HG02852 (cell line): ENCODE data around the gene ADCY7.

ENCODE experiments used
- ATAC-seq: cut with Tn5 transposase; IDR thresholded peaks from one replicate; pipeline ENCODE4 v1.9.1; 2021; ENCODE audit warnings: mild to moderate bottlenecking, moderate library complexity; ENCODE audit not compliant: unreplicated experiment

ADCY7 gene

GRCh38 chr16:50265716-50266336 is 525 bp upstream of the ADCY7 start:
- no peak for ATAC-seq

GRCh38 chr16:50267151-50267631 is 840 bp downstream of the ADCY7 start:
- ATAC-seq = no peak

- no peak for ATAC-seq
Measured at GRCh38 chr16:50267651-50268050, 1.3 kb downstream of the ADCY7 start.

GRCh38 chr16:50268352-50268751 is 2.0 kb downstream of the ADCY7 start:
- ATAC-seq = no peak

GRCh38 chr16:50269061-50269705 is 2.8 kb downstream of the ADCY7 start:
- no peak for ATAC-seq

- no peak for ATAC-seq
Measured at GRCh38 chr16:50269769-50270509, 3.6 kb downstream of the ADCY7 start.

GRCh38 chr16:50270510-50271147 is 4.3 kb downstream of the ADCY7 start:
- no peak for ATAC-seq

GRCh38 chr16:50271148-50272041 is 5.0 kb downstream of the ADCY7 start:
- ATAC-seq = no peak

GRCh38 chr16:50272111-50272571 is 5.8 kb downstream of the ADCY7 start:
- no peak for ATAC-seq

- no peak for ATAC-seq
Measured at GRCh38 chr16:50272687-50273381, 6.5 kb downstream of the ADCY7 start.

GRCh38 chr16:50273382-50273690 is 7.0 kb downstream of the ADCY7 start:
- no peak for ATAC-seq

- ATAC-seq = peak; percentile 74
Measured at GRCh38 chr16:50273888-50274325, 7.6 kb downstream of the ADCY7 start.

GRCh38 chr16:50274326-50275097 is 8.2 kb downstream of the ADCY7 start:
- ATAC-seq = peak; percentile 37

- ATAC-seq = no peak
Measured at GRCh38 chr16:50275098-50275415, 8.7 kb downstream of the ADCY7 start.

GRCh38 chr16:50275428-50276325 is 9.3 kb downstream of the ADCY7 start:
- no peak for ATAC-seq

- no peak for ATAC-seq
Measured at GRCh38 chr16:50276326-50276640, 9.9 kb downstream of the ADCY7 start.

- no peak for ATAC-seq
Measured at GRCh38 chr16:50276801-50277555, 10.6 kb downstream of the ADCY7 start.

- ATAC-seq = no peak
Measured at GRCh38 chr16:50278251-50278650, 11.9 kb downstream of the ADCY7 start.
